ENCODE results near the gene RBPJL. TPM values are rescaled to one million over a fixed set of nuclear protein-coding genes. Genes with fewer than 3 reads are reported as not detected.

The RBPJL gene
- total and polyA plus RNA-seq, 4 donors, result not detected

DNA sequence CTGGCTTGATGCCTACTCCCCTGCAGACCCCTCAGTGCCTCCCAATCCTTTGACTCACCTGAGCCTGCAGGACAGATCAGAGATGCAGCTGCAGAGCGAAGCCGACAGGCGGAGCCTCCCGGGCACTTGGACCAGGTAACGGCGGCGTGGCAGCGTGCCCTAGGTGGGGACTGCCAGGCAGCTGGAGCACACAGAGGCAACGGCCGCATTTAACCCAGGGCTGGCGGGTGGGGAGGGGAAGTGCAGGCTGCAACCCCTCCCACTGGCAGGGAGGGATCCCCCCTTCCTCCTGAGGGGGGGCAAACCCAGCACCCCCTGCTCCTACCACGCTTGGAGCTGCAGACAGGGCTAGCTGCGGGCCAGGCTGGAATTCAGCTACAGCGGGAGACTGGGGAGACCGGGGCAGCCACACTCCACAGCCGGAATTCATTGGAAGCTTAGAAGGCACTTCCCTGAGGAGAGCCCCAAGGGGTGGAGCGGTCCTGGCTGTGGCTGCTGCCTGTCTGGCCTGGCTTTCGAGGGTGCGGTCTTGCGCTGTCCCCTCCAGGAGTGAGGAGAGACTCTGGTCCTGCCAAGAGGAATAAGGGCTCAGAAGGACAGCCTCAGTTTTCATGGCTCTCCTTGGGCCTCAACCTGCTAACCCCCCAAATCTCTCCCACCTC, 1.6 kb downstream of the RBPJL start, which contains the start of gene MATN4 (continued):
- TF ChIP-seq, protein P1, sequence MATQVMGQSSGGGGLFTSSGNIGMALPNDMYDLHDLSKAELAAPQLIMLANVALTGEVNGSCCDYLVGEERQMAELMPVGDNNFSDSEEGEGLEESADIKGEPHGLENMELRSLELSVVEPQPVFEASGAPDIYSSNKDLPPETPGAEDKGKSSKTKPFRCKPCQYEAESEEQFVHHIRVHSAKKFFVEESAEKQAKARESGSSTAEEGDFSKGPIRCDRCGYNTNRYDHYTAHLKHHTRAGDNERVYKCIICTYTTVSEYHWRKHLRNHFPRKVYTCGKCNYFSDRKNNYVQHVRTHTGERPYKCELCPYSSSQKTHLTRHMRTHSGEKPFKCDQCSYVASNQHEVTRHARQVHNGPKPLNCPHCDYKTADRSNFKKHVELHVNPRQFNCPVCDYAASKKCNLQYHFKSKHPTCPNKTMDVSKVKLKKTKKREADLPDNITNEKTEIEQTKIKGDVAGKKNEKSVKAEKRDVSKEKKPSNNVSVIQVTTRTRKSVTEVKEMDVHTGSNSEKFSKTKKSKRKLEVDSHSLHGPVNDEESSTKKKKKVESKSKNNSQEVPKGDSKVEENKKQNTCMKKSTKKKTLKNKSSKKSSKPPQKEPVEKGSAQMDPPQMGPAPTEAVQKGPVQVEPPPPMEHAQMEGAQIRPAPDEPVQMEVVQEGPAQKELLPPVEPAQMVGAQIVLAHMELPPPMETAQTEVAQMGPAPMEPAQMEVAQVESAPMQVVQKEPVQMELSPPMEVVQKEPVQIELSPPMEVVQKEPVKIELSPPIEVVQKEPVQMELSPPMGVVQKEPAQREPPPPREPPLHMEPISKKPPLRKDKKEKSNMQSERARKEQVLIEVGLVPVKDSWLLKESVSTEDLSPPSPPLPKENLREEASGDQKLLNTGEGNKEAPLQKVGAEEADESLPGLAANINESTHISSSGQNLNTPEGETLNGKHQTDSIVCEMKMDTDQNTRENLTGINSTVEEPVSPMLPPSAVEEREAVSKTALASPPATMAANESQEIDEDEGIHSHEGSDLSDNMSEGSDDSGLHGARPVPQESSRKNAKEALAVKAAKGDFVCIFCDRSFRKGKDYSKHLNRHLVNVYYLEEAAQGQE (IDR thresholded peaks at IDR 0.05), result no peak
- TF ChIP-seq, protein P2, sequence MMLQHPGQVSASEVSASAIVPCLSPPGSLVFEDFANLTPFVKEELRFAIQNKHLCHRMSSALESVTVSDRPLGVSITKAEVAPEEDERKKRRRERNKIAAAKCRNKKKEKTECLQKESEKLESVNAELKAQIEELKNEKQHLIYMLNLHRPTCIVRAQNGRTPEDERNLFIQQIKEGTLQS (IDR thresholded peaks at IDR 0.05), result no peak
- TF ChIP-seq, protein P3, sequence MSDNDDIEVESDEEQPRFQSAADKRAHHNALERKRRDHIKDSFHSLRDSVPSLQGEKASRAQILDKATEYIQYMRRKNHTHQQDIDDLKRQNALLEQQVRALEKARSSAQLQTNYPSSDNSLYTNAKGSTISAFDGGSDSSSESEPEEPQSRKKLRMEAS (IDR thresholded peaks at IDR 0.05), result no peak
- TF ChIP-seq FOXA1 (IDR thresholded peaks at IDR 0.05), result no peak

DNA sequence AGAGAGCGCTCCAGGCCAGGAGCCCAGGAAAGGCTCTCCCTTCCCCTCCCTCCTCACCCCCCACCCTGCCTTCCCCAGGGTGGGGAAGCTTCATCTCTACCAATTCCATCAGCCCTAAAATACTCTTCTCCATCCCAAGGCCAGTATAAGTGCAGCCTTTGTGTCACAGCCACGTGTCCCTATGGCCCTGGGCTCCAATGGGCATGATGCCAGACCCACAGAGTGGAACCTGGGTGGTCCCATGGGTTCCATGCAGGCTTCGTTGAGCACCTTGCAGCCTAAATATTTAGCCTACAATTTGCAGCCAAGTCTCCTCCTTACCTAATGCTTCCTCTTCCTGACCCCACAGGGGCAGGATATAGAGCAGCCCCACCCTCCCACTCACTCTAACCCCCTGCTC, 2.4 kb downstream of the RBPJL start:
- Histone ChIP-seq H3K9me3 (ENCODE audit: control insufficient read depth in 4 of 4, low read length in 3 of 4) (no peaks in the 10 kb centered on the region), H3K4me3 (ENCODE audit: low read depth in 1 of 3, low read length in 3 of 3) (no peak overlapping the region), H3K27me3 (ENCODE audit: control insufficient read depth in 4 of 4, insufficient read depth in 4 of 4, low read length in 3 of 4) (peaks cover 0 to 7% (median 5%) of the 10 kb centered on the region in 4 donors), H3K4me1 (ENCODE audit: control insufficient read depth in 4 of 4, insufficient read depth in 4 of 4, low read length in 3 of 4) (peaks cover 0 to 6% (median 2%) of the 10 kb centered on the region in 4 donors), H3K27ac (ENCODE audit: low read depth in 1 of 2, low read length in 2 of 2) (no peak overlapping the region), H3K9ac (ENCODE audit: low read depth in 1 of 2, low read length in 2 of 2) (no peak overlapping the region), H3K36me3 (ENCODE audit: control insufficient read depth in 4 of 4, insufficient read depth in 3 of 4, low read depth in 1 of 4, low read length in 3 of 4) (no peaks in the 10 kb centered on the region)
- DNase-seq (ENCODE audit: low spot score), result no peak
- TF ChIP-seq NR2F2 (IDR thresholded peaks at IDR 0.05) (no peak), FOXA1 (IDR thresholded peaks at IDR 0.05) (no peak), GABPA (IDR thresholded peaks at IDR 0.05 in 1 of 2, conservative IDR thresholded peaks at IDR 0.05 in 1 of 2) (no peak), SP1 (IDR thresholded peaks at IDR 0.05) (no peak), HNF4G (IDR thresholded peaks at IDR 0.05) (no peak), RAD21 (IDR thresholded peaks at IDR 0.05) (no peak), JUND (IDR thresholded peaks at IDR 0.05) (no peak), YY1 (IDR thresholded peaks at IDR 0.05) (no peak), HNF4A (conservative IDR thresholded peaks at IDR 0.05) (no peak), FOXA2 (IDR thresholded peaks at IDR 0.05) (no peak), RXRA (IDR thresholded peaks at IDR 0.05) (no peak), EGR1 (IDR thresholded peaks at IDR 0.05; ENCODE audit: low read depth in 2 of 2) (no peak), TAF1 (conservative IDR thresholded peaks at IDR 0.05) (no peak)
- TF ChIP-seq, protein P4, sequence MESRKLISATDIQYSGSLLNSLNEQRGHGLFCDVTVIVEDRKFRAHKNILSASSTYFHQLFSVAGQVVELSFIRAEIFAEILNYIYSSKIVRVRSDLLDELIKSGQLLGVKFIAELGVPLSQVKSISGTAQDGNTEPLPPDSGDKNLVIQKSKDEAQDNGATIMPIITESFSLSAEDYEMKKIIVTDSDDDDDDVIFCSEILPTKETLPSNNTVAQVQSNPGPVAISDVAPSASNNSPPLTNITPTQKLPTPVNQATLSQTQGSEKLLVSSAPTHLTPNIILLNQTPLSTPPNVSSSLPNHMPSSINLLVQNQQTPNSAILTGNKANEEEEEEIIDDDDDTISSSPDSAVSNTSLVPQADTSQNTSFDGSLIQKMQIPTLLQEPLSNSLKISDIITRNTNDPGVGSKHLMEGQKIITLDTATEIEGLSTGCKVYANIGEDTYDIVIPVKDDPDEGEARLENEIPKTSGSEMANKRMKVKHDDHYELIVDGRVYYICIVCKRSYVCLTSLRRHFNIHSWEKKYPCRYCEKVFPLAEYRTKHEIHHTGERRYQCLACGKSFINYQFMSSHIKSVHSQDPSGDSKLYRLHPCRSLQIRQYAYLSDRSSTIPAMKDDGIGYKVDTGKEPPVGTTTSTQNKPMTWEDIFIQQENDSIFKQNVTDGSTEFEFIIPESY (IDR thresholded peaks at IDR 0.05), result no peak
- TF ChIP-seq, protein P1 (IDR thresholded peaks at IDR 0.05), result no peak
- TF ChIP-seq, protein P5, sequence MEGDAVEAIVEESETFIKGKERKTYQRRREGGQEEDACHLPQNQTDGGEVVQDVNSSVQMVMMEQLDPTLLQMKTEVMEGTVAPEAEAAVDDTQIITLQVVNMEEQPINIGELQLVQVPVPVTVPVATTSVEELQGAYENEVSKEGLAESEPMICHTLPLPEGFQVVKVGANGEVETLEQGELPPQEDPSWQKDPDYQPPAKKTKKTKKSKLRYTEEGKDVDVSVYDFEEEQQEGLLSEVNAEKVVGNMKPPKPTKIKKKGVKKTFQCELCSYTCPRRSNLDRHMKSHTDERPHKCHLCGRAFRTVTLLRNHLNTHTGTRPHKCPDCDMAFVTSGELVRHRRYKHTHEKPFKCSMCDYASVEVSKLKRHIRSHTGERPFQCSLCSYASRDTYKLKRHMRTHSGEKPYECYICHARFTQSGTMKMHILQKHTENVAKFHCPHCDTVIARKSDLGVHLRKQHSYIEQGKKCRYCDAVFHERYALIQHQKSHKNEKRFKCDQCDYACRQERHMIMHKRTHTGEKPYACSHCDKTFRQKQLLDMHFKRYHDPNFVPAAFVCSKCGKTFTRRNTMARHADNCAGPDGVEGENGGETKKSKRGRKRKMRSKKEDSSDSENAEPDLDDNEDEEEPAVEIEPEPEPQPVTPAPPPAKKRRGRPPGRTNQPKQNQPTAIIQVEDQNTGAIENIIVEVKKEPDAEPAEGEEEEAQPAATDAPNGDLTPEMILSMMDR (IDR thresholded peaks at IDR 0.05; ENCODE audit: low read depth, low read length, missing input control), result no peak
- TF ChIP-seq, protein P3 (IDR thresholded peaks at IDR 0.05), result no peak
- TF ChIP-seq, protein P2 (IDR thresholded peaks at IDR 0.05), result no peak
- WGBS, result 77% methylated on average over 3 of the region's 3 CpGs
